Limb (tissue), 2 donors: ENCODE data around the gene USP33.
A peak's percentile ranks its signal among the peaks of the same experiment; 100 is the strongest.
"Not testable (repeated sequence)": the region's sequence is repeated elsewhere in the genome, so short reads cannot be mapped to it uniquely, and the experiment has no call there.

Experiments used
- DNase-seq, 2 donors: peaks; one replicate each; pipeline ENCODE4 v3.0.0-alpha.2; 2016; ENCODE audit errors: extremely low spot score in 2 of 2

USP33 gene

GRCh38 chr1:77741316-77741715, 18.3 kb downstream of the USP33 start:
- DNase-seq, result no peak

GRCh38 chr1:77739235-77739634, 20.4 kb downstream of the USP33 start:
- DNase-seq, result no peak

DNA sequence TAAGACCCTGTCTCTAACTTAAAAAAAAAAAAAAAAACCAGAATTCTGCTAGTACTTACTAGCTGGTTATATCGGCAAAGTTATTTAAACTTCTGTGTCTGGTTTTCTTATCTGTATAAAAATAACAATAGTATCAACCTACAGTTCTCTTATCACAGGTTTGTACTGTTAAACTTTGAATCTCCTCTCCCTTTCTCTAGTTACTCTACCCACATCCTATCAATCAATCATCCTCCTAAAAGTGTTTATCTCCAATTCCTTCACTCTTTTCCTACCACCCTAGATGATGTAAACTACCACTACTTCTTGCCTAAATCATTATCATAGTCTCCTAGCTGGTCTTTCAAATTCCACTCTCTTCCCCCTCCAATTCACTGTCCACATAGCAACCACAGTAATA, 27.6 kb downstream of the USP33 start:
- DNase-seq, result no peak

DNA sequence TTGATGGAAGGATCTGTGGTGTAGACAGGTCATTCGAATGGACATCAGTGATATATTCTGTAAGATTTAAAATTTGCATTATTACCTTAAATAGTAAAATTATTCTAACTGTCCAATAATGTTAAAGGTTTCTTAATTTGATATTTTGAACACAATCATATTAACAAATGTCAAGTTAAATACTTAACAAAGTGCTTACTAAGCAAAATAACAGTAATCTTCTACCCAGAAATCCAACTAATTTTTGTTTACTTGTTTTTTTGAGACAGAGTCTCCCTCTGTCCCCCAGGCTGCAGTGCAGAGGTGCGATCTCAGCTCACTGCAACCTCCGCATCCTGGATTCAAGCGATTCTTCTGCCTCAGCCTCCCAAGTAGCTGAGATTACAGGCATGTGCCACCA, 33.9 kb downstream of the USP33 start:
- no peak for DNase-seq

DNA sequence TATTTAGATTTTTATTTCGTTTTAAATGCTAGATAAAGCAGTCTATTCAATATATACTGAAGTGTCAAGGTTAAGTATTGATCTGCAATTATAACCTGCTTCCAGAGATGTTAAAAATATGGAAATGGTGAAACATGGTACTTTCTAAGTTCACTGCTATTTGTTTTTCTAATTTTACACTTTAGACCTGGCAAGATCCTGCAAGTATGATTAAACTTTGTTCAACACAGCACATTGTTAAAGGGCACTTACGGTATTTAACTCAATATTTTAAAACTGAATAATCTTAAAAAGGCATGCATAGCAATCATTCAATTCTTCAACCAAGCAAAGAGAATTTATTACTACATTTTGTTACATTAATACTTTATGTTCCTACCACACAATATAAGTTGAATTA, 41.5 kb downstream of the USP33 start:
- DNase-seq, result no peak

DNA sequence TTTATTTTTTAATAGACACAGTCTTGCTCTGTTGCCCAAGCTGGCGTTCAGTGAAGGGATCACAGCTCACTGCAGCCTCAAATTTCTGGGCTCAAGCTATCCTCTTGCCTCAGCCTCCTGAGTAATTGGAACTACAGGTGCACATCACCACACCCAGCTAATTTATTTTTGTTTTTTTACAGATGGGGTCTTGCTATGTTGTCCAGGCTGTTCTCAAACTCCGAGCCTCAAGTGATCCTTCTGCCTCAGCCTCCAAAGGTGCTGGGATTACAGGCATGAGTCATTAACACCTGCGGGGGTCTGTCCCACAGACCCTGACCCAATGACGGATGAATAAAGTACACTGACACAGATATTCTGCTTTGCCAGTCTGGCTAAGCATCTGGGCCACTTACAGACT, 43.6 kb downstream of the USP33 start:
- no peak for DNase-seq

- no peak for DNase-seq
Measured at GRCh38 chr1:77709727-77710126, 49.9 kb downstream of the USP33 start.

DNA sequence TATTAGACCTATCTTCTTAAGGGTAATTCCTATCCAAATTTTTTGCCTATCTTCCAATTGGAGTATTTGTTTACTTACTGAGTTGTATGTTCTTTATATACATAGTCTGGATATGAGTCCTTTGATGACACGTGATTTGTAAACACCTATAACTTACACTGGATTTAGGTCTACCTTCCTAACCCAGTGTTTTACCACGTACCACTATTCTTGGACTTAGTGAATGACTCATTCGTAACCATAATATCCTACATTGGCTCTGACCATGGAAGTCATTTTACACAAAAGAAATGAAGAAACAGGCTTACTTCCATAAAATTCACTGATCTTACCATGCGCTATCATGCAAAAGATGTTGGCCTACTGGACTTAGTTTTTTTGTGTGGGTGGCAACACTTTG, 53.3 kb downstream of the USP33 start:
- DNase-seq, result no peak

DNA sequence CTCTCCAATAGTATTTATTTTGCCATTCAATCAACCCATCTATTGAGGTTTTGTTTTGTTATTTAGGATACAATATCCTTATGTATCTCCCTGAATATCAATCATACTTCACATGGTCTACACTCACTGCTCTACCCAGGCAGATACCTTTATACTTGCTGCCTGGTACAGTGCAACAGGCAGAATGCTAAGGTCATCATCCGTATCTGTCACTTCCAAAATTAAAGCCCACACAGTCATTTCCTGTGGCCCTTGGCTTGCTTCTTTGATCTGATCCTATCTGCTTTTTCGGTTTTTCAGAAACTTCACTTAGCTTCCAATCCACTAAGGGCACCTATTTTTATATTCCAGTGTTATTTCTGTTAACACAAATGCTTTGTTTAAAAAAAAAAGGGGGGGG, 54.9 kb downstream of the USP33 start:
- DNase-seq, result no peak

DNA sequence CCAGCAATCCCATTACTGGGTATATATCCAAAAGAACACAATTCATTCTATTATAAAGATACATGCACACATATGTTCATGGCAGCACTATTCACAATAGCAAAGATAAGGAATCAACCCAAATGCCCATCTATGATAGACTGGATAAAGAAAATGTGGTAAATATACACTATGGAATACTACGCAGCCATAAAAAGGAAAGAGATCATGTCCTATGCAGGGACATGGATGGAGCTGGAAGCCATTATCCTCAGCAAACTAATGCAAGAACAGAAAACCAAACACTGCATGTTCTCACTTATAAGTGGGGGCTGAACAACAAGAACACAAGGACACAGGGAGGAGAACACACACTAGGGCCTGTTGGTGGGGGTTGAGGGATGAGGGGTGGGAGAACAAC, 60.0 kb downstream of the USP33 start:
- not testable (repeated sequence) for DNase-seq

- no peak for DNase-seq
Measured at GRCh38 chr1:77697441-77697840, 62.2 kb downstream of the USP33 start.

DNA sequence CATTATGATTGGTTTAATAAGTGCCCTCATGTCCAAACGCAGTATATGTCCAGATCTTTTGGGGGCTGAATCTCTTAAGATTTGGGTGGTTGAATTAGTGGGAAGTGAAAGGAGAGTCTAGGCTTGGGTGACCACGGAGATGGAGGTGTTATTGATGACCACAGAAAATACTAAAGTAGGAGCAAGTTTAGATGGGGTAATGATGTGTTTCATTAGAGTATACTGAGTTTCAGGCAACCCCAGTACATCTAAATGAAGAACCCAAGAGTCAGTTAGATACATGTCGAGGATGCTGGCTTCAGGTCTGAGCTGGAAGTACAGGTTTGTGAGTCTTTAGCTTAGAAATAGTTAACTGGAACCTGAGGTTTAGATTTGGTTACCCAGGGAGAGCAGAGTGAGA, 70.7 kb downstream of the USP33 start:
- no peak for DNase-seq

GRCh38 chr1:77687519-77687906, 72.1 kb downstream of the USP33 start:
- DNase-seq, result peak in 1 of 2 donors; percentile 77

- peak in 1 of 2 donors; percentile 38 for DNase-seq
Measured at GRCh38 chr1:77686796-77687518, 72.7 kb downstream of the USP33 start.

GRCh38 chr1:77683160-77684148, 76.2 kb downstream of the USP33 start:
- peak; percentile 95 for DNase-seq

DNA sequence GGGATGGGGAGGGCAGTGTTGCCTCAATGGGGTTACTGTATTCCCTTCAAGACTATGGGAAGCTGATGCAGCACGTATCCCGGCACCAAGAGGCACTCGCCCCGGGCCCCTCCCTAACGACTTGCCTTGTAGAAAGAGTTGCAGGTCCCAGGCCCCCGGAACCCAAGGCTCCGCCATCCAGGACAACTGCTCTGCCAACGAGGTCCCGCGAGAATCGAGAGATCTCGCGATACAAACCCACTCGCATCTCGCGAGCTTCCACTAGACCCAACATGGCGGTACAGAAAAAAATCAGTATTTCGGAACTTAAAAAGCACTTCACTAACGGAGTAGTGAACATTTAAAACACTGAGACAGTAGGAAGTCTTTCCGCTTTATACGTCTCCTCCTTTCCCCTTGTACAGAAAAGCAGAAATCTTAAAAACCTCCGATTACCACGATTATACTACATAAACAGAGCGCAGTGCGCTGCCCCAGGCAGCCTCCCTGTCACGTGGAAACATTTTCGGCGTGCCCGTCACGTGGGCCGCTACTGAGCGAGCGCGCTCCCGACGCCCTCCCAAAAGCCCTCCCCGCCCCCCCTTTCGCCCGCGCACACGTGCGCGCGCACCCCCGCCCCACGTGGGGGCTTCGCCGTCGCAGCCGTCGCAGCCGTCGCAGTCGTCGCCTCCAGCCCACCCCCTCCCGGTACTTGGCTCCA, 77.0 kb downstream of the USP33 start, which contains the start of gene ZZZ3:
Gene ZZZ3, minus strand, starts transcription at position 199 of the 700 bp plus-strand sequence. CDS start 49,304 bp downstream, outside the sequence.
- peak; percentile 93 to 96 for DNase-seq

- DNase-seq, result no peak
Measured at GRCh38 chr1:77680173-77680572, 79.5 kb downstream of the USP33 start.

GRCh38 chr1:77678660-77679610, 80.7 kb downstream of the USP33 start:
- no peak for DNase-seq

- DNase-seq, result not testable (repeated sequence)
Measured at GRCh38 chr1:77674807-77675206, 84.8 kb downstream of the USP33 start.

- no peak for DNase-seq
Measured at GRCh38 chr1:77673716-77674355, 85.8 kb downstream of the USP33 start.
